NOMO-1 treated with DMSO at 0.1 percent for 48 hours (cell line): ENCODE results near the gene OVCH1.
"Not testable (repeated sequence)": the region's sequence is repeated elsewhere in the genome, so short reads cannot be mapped to it uniquely, and the experiment has no call there.

Source experiments
- DNase-seq: peaks from one replicate; lab custom pipeline; 2025; ENCODE audit not compliant: unreplicated experiment; lab: John Stamatoyannopoulos, UW

OVCH1 gene

GRCh38 chr12:29505122-29505521, 7.6 kb upstream of the OVCH1 start:
- DNase-seq = no peak

GRCh38 chr12:29503283-29503682, 5.8 kb upstream of the OVCH1 start:
- DNase-seq = no peak

GRCh38 chr12:29499235-29499634, 1.7 kb upstream of the OVCH1 start:
- no peak for DNase-seq

GRCh38 chr12:29492891-29493290, 4.6 kb downstream of the OVCH1 start:
- peak; percentile 91 for DNase-seq

- DNase-seq = no peak
Measured at GRCh38 chr12:29486972-29487371, 10.5 kb downstream of the OVCH1 start.

- DNase-seq = peak; percentile 82
Measured at GRCh38 chr12:29463198-29463597, 34.3 kb downstream of the OVCH1 start.

GRCh38 chr12:29460082-29460481, 37.4 kb downstream of the OVCH1 start:
- no peak for DNase-seq

- DNase-seq = no peak
Measured at GRCh38 chr12:29455087-29455486, 42.4 kb downstream of the OVCH1 start.

GRCh38 chr12:29451888-29452287, 45.6 kb downstream of the OVCH1 start:
- DNase-seq = no peak

- DNase-seq = no peak
Measured at GRCh38 chr12:29448157-29448556, 49.3 kb downstream of the OVCH1 start.

GRCh38 chr12:29447285-29447975, 50.1 kb downstream of the OVCH1 start:
- DNase-seq = no peak

- DNase-seq = no peak
Measured at GRCh38 chr12:29439506-29439905, 58.0 kb downstream of the OVCH1 start.

GRCh38 chr12:29438752-29439408, 58.6 kb downstream of the OVCH1 start:
- no peak for DNase-seq

GRCh38 chr12:29437575-29437974, 59.9 kb downstream of the OVCH1 start:
- no peak for DNase-seq

GRCh38 chr12:29436815-29437214, 60.7 kb downstream of the OVCH1 start:
- not testable (repeated sequence) for DNase-seq

- no peak for DNase-seq
Measured at GRCh38 chr12:29431513-29431912, 66.0 kb downstream of the OVCH1 start.

GRCh38 chr12:29430716-29431044, 66.8 kb downstream of the OVCH1 start:
- no peak for DNase-seq

GRCh38 chr12:29429999-29430715, 67.3 kb downstream of the OVCH1 start:
- DNase-seq = no peak

- peak; percentile 93 for DNase-seq
Measured at GRCh38 chr12:29428633-29429032, 68.9 kb downstream of the OVCH1 start.

- peak; percentile 95 for DNase-seq
Measured at GRCh38 chr12:29427964-29428363, 69.5 kb downstream of the OVCH1 start.

GRCh38 chr12:29426498-29426897, 71.0 kb downstream of the OVCH1 start:
- DNase-seq = no peak

GRCh38 chr12:29425722-29426121, 71.8 kb downstream of the OVCH1 start:
- DNase-seq = no peak
